ENCODE results near the gene STK31.
"Not testable (repeated sequence)": the region's sequence is repeated elsewhere in the genome, so short reads cannot be mapped to it uniquely, and the experiment has no call there.

DNA sequence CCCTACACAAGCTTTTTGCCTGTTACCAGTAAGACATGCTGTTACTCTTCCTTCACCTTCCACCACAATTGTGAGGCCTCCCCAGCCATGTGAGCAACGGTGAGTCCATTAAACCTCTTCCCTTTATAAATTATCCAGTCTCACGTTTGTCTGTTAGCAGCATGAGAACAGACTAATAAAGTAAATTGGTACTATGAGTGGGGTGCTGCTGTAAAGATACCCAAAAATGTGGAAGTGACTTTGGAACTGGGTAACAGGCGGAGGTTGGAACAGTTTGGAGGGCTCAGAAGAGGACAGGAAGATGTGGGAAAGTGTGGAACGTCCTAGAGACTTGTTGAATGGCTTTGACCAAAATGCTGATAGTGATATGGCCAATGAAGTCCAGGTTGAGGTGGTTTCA, 122.7 kb downstream of the STK31 start:
- TF ChIP-seq POLR2A, POU2F2, SPI1, TAF1 (IDR thresholded peaks at IDR 0.05; ENCODE audit: low read depth, low read length): not testable (repeated sequence)
